H9 (cell line): ENCODE data around the gene OMD. TPM values are rescaled to one million over a fixed set of nuclear protein-coding genes. Genes with fewer than 3 reads are reported as not detected.

Source experiments
- DNase-seq: peaks from one replicate; pipeline ENCODE4 v3.0.0-alpha.2; 2017
- H2AFZ ChIP-seq: one replicate; pipeline ENCODE4 v1.6.1; 2013; ENCODE audit warnings: mild to moderate bottlenecking, low read length, control low read depth, moderate library complexity
- H2AK5ac ChIP-seq: 2 replicates; pipeline ENCODE4 v1.6.1; 2013; ENCODE audit warnings: low read length, control low read depth, mixed read lengths; ENCODE audit not compliant: insufficient read length
- H2BK120ac ChIP-seq: one replicate; pipeline ENCODE4 v1.6.1; 2013; ENCODE audit warnings: low read depth, mild to moderate bottlenecking, low read length, control low read depth, inconsistent platforms; ENCODE audit not compliant: poor library complexity, severe bottlenecking
- H2BK12ac ChIP-seq: 2 replicates; pipeline ENCODE4 v1.6.1; 2013; ENCODE audit warnings: low read length, control low read depth, mixed read lengths, low read depth; ENCODE audit not compliant: insufficient read length
- H2BK15ac ChIP-seq: 2 replicates; pipeline ENCODE4 v1.6.1; 2013; ENCODE audit warnings: low read depth, low read length, control low read depth
- H2BK20ac ChIP-seq: one replicate; pipeline ENCODE4 v1.6.1; 2013; ENCODE audit warnings: low read depth, mild to moderate bottlenecking, low read length, control low read depth, inconsistent platforms; ENCODE audit not compliant: poor library complexity, severe bottlenecking
- H2BK5ac ChIP-seq: 2 replicates; pipeline ENCODE4 v1.6.1; 2013; ENCODE audit warnings: low read length, control low read depth, mixed read lengths; ENCODE audit not compliant: insufficient read length
- H3K14ac ChIP-seq: 2 replicates; pipeline ENCODE4 v1.6.1; 2013; ENCODE audit warnings: low read length, control low read depth; ENCODE audit not compliant: insufficient read depth
- H3K18ac ChIP-seq: 2 replicates; pipeline ENCODE4 v1.6.1; 2013; ENCODE audit warnings: low read depth, mild to moderate bottlenecking, mixed read lengths, low read length, control low read depth; ENCODE audit not compliant: insufficient read length
- H3K23ac ChIP-seq: 2 replicates; pipeline ENCODE4 v1.6.1; 2013; ENCODE audit warnings: low read length, control low read depth, mixed read lengths, low read depth; ENCODE audit not compliant: insufficient read length
- H3K23me2 ChIP-seq: 2 replicates; pipeline ENCODE4 v1.6.1; 2013; ENCODE audit warnings: low read depth, mild to moderate bottlenecking, mixed read lengths, low read length, control low read depth; ENCODE audit not compliant: insufficient read length, poor library complexity, severe bottlenecking
- H3K27ac ChIP-seq: 2 replicates; pipeline ENCODE4 v1.5.1; 2013; ENCODE audit warnings: low read length, control low read depth, mixed read lengths, low read depth; ENCODE audit not compliant: insufficient read length
- H3K27me3 ChIP-seq: 2 replicates; pipeline ENCODE4 v1.6.1; 2013; ENCODE audit warnings: low read length, control low read depth, inconsistent platforms; ENCODE audit not compliant: insufficient read depth
- H3K4ac ChIP-seq: 2 replicates; pipeline ENCODE4 v1.6.1; 2013; ENCODE audit warnings: low read depth, mild to moderate bottlenecking, control low read depth, inconsistent platforms, low read length, moderate library complexity
- H3K4me1 ChIP-seq: 2 replicates; pipeline ENCODE4 v1.6.1; 2013; ENCODE audit warnings: low read length, control low read depth, inconsistent platforms; ENCODE audit not compliant: insufficient read depth
- H3K4me2 ChIP-seq: 2 replicates; pipeline ENCODE4 v1.6.1; 2013; ENCODE audit warnings: low read length, control low read depth, mixed read lengths; ENCODE audit not compliant: insufficient read length, insufficient read depth
- H3K56ac ChIP-seq: 2 replicates; pipeline ENCODE4 v1.6.1; 2013; ENCODE audit warnings: low read depth, mild to moderate bottlenecking, mixed read lengths, low read length, control low read depth; ENCODE audit not compliant: insufficient read length
- H3K79me1 ChIP-seq: 2 replicates; pipeline ENCODE4 v1.6.1; 2013; ENCODE audit warnings: low read depth, mild to moderate bottlenecking, moderate library complexity, low read length, control low read depth, inconsistent platforms; ENCODE audit not compliant: insufficient read depth, poor library complexity, severe bottlenecking
- H3K79me2 ChIP-seq: 2 replicates; pipeline ENCODE4 v1.6.1; 2013; ENCODE audit warnings: low read length, control low read depth, inconsistent platforms; ENCODE audit not compliant: insufficient read depth
- H3K9ac ChIP-seq: 2 replicates; pipeline ENCODE4 v1.6.1; 2013; ENCODE audit warnings: low read length, control low read depth, mixed read lengths; ENCODE audit not compliant: insufficient read length; ENCODE audit errors: extremely low read depth
- H3K9me3 ChIP-seq: one replicate; pipeline ENCODE4 v1.6.1; 2013; ENCODE audit warnings: low read depth, low read length, inconsistent platforms; ENCODE audit not compliant: control insufficient read depth
- H3T11ph ChIP-seq: one replicate; pipeline ENCODE4 v1.6.1; 2013; ENCODE audit warnings: mild to moderate bottlenecking, low read length, control low read depth, inconsistent platforms
- H4K20me1 ChIP-seq: one replicate; pipeline ENCODE4 v1.6.1; 2013; ENCODE audit not compliant: control insufficient read depth, insufficient read length, insufficient read depth
- H4K5ac ChIP-seq: 2 replicates; pipeline ENCODE4 v1.6.1; 2013; ENCODE audit warnings: low read depth, mild to moderate bottlenecking, mixed read lengths, low read length, control low read depth; ENCODE audit not compliant: insufficient read length
- H4K8ac ChIP-seq: replicated peaks from 2 replicates; pipeline ENCODE4 v1.6.1; 2013; ENCODE audit warnings: low read length, control low read depth, mixed read lengths, low read depth; ENCODE audit not compliant: insufficient read length
- H4K91ac ChIP-seq: 2 replicates; pipeline ENCODE4 v1.6.1; 2013; ENCODE audit warnings: low read depth, mild to moderate bottlenecking, moderate library complexity, mixed read lengths, low read length, control low read depth; ENCODE audit not compliant: insufficient read length
- H3K27ac Mint-ChIP-seq, 3 experiments: 2 replicates in 2 of 3; 3 replicates in 1 of 3; pipeline ENCODE4 v1.8.0; 2020 to 2021; ENCODE audit warnings: mixed read lengths in 3 of 3, mild to moderate bottlenecking in 1 of 3, moderate library complexity in 1 of 3
- H3K27me3 Mint-ChIP-seq: 2 replicates; pipeline ENCODE4 v1.8.0; 2021; ENCODE audit warnings: low read depth, mild to moderate bottlenecking, moderate library complexity, mixed read lengths
- H3K36me3 Mint-ChIP-seq, 3 experiments: 2 replicates in 2 of 3; 3 replicates in 1 of 3; pipeline ENCODE4 v1.8.0; 2020 to 2021; ENCODE audit warnings: low read depth in 3 of 3, mixed read lengths in 3 of 3; ENCODE audit not compliant: insufficient read depth in 1 of 3
- H3K4me1 Mint-ChIP-seq, 2 experiments: 2 replicates each; pipeline ENCODE4 v1.8.0; 2020; ENCODE audit warnings: mixed read lengths in 2 of 2
- H3K4me3 Mint-ChIP-seq, 2 experiments: 2 replicates in 1 of 2; 3 replicates in 1 of 2; pipeline ENCODE4 v1.8.0; 2020 to 2021; ENCODE audit warnings: mild to moderate bottlenecking in 2 of 2, mixed read lengths in 2 of 2, moderate library complexity in 1 of 2
- H3K9me3 Mint-ChIP-seq, 2 experiments: 2 replicates in 1 of 2; 3 replicates in 1 of 2; pipeline ENCODE4 v1.8.0; 2020; ENCODE audit warnings: mild to moderate bottlenecking in 2 of 2, mixed read lengths in 2 of 2, moderate library complexity in 1 of 2
- CTCF ChIP-seq: fragments of 200-600 bp; sonication (generic); conservative IDR thresholded peaks from 3 replicates; pipeline ENCODE4 v1.8.0; 2021; ENCODE audit warnings: antibody characterized with exemption, mild to moderate bottlenecking
- WGBS: extraction: QIAGEN DNeasy Blood & Tissue Kit; methylation state at CpG from one replicate; pipeline ENCODE4 v1.1.7; 2013; ENCODE audit warnings: missing lambda C conversion rate, low lambda C conversion rate, mixed read lengths; ENCODE audit not compliant: insufficient read length; ENCODE audit errors: extremely low coverage; 5-methylcytosine and 5-hydroxymethylcytosine counted together
- total RNA-seq: library from RNA; stranded (reverse); gene quantifications from 2 replicates; pipeline ENCODE4 v1.2.1, GENCODE V29; 2021

Gene OMD
- total RNA-seq, 1 experiment from 2014 or later = not detected

- no peaks in the 10 kb centered on the region for H3K27me3 ChIP-seq
- no peak for TF ChIP-seq CTCF
- H3K27ac ChIP-seq = no peak overlapping the region
- no peak overlapping the region for H2BK12ac ChIP-seq
- Mint-ChIP-seq H3K36me3 (no peaks in the 10 kb centered on the region), H3K27me3 (no peaks in the 10 kb centered on the region), H3K4me3 (no peak overlapping the region), H3K27ac (no peak overlapping the region), H3K4me1 (0 out of 4 replicates have a peak, but pooled peaks cover 0 to 3% of the 10 kb centered on the region in 2 experiments), H3K9me3 (0 out of 5 replicates have a peak, but pooled peaks cover 0 to under 1% of the 10 kb centered on the region in 2 experiments)
- H3K14ac ChIP-seq = no peak overlapping the region
- H3K4me2 ChIP-seq = no peak overlapping the region
- H3K23me2 ChIP-seq = no peaks in the 10 kb centered on the region
- H4K5ac ChIP-seq = no peak overlapping the region
- DNase-seq = no peak
- no peak overlapping the region for H3K4ac ChIP-seq
- no peaks in the 10 kb centered on the region for H3K9me3 ChIP-seq
- H2BK5ac ChIP-seq = no peak overlapping the region
- H2AK5ac ChIP-seq = no peak overlapping the region
- no peaks in the 10 kb centered on the region for H4K20me1 ChIP-seq
- no peak overlapping the region for H2BK120ac ChIP-seq
- H3K9ac ChIP-seq = no peak overlapping the region
- WGBS = no CpG with 5 or more reads among the region's 5 CpGs
- H4K91ac ChIP-seq = no peak overlapping the region
- H3K79me2 ChIP-seq = no peaks in the 10 kb centered on the region
- H3K23ac ChIP-seq = no peak overlapping the region
- H3K79me1 ChIP-seq = no peaks in the 10 kb centered on the region
- H3K56ac ChIP-seq = no peak overlapping the region
- H4K8ac ChIP-seq = no peak overlapping the region
- H2BK20ac ChIP-seq = no peak overlapping the region
- no peak overlapping the region for H3K18ac ChIP-seq
- H3T11ph ChIP-seq = no peak overlapping the region
- no peaks in the 10 kb centered on the region for H3K4me1 ChIP-seq
- no peak overlapping the region for H2AFZ ChIP-seq
- no peak overlapping the region for H2BK15ac ChIP-seq
These were observed 21.2 kb downstream of the OMD start for GRCh38 chr9:92402826-92403745.
